ENCODE measurements around the gene ARL16.

- TF ChIP-seq CTCF (IDR thresholded peaks at IDR 0.05; ENCODE audit: poor library complexity, severe bottlenecking) (no peak), EZH2 (IDR thresholded peaks at IDR 0.05; ENCODE audit: borderline replicate concordance, insufficient read depth, low read length, poor library complexity, severe bottlenecking) (no peak), MXI1 (conservative IDR thresholded peaks at IDR 0.05; ENCODE audit: poor library complexity, severe bottlenecking) (no peak), POLR2AphosphoS5 (IDR thresholded peaks at IDR 0.05) (no peak), EP300 (conservative IDR thresholded peaks at IDR 0.05; ENCODE audit: poor library complexity, severe bottlenecking) (no peak), RAD21 (conservative IDR thresholded peaks at IDR 0.05) (no peak), REST (IDR thresholded peaks at IDR 0.05; ENCODE audit: borderline replicate concordance) (no peak), SMC3 (conservative IDR thresholded peaks at IDR 0.05; ENCODE audit: poor library complexity) (no peak)
Observed at GRCh38 chr17:81690066-81690465, 6.5 kb upstream of the ARL16 start.

All from neural cell (in vitro differentiated cells).